AG08396 (cell line): Measurements from ENCODE around the gene DMKN.

ENCODE experiments used
- DNase-seq: peaks from one replicate; pipeline ENCODE4 v3.0.0; 2012; ENCODE audit warnings: low spot score, mixed read lengths

Gene DMKN

DNA sequence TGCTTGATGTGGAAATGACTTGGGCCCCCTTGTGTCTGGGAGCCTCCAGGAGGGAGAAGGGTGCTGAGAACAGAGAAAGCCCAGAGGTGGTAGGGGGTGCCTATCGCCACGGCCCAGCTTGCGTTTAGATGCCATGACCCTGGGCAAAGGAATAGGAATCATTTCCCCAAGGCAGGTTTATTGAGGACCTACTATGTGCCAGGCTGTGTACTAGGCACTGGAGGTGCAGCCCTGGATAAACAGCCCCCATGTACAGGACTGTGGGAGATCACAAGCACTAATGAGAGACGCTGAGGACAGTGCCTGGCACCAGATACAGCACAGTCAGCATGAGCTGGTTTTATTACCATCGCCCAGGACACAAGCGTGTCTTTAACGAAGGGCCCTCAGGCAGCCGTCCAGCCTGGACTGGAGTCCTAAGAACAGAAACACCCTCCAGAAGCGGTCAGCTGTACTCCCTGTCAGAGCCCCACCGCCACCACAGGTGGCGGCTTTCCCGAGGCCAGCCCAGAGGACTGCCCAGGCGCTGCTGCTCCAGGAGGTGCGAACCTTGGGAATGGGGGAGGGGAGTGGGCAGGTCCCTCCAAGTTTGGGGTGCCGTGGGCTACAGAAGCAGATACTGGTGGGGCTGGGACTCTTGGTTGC is 36.6 kb upstream of the DMKN start:
- DNase-seq, result no peak

DNA sequence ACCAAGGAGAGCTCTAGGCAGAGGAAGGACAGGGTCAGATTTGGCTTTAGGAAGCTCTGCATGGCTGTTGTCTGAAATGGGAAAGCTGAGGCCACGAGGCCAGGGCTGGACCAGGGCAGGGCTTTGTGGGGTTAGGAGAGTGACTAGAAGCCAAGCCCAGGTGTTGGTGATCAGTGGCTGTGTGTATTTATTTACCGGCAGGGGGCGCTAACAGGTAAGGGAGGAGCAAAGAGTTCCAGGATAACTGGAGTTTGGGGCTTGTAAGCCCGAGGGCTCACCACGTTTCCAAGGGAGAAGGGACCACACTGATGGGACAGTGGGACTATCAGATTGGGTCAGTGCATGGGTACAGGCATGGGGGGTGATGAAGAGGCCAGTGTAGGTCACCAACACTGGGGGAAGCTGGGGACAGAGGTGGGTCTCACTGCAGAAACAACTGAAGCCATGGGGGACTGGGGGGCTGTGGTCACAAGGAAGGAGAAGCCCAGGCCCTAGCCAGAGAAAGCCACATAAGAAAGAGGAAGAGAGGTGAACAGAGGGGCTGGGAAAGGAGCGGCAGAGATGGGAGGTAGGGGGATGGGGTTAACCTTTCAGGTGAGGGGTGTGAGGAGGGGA is 35.8 kb upstream of the DMKN start:
- DNase-seq, result peak; percentile 83

DNA sequence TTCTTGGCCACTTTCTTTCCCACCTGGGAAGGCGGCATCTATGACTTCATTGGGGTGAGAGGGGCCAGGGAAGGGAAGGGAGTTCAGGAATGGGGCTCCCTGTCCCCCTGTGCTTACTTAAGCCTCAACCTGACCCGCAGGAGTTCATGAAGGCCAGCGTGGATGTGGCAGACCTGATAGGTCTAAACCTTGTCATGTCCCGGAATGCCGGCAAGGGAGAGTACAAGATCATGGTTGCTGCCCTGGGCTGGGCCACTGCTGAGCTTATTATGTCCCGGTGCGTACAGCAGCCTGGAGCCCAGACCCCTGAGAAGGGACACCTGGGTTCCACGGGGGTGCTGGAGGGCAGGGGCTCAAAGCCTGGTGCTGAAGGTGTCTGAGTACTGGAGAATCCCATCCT is 33.1 kb upstream of the DMKN start:
- DNase-seq, result no peak

DNA sequence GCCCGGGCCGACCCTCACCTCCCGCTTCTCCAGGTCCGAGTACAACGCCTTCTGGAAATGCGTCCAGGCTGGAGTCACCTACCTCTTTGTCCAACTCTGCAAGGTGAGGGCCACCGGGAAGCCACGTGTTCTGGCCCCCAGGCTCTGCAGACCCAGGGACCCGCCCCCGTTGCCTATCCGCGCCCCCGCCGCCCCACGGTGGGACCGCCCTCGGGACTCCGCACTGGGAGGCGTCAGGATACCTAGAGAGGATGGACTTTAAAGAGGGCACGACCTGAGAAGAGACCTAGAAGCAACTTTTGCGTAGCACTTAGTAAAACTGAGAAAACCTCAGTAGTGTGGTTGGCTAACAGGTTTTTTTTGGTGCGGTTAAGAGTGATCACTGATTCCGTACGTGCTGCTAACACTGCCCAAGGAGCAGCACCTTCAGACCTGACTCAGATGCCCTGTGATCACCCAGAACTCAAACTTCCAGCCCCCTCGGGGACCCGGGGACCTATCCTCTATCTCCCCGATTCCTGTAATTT is 32.5 kb upstream of the DMKN start:
- DNase-seq, result peak; percentile 68

DNA sequence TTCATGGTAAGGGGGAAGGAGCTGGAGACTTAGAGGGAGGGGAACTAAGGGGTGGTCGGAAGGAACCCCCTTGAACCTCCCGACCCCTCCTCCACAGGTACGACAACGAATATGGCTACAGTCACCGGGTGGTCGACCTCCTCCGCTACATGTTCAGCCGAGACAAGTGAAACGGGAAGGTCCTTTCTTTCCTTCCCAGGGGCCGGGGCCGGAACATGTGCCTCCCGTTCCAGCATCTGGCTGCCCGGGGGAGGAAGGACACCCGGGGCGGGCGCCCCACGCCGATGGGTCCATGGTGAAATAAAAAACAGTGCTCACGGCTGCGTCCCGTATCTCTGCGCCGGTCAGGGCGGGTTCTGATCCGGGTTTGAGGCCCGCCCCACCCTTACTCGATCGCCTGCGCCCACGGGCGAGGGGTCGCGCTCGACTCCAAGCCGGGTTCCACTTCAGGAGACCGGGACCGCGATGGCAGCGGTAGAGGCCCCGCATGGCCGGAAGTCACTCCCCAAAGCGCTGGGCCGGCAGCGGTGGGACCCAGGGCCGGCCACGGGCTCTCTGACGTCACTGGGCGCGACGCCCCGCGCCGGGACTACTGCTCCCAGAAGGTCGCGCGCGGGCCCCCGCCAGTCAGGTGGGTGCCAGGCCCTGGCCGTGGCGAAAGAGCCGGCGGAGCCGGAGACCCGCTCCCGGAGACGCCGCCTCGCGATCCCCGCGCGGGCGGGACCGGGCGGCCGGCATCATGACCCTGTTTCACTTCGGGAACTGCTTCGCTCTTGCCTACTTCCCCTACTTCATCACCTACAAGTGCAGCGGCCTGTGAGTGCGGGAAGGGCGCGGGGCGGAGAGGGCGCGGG is 31.8 kb upstream of the DMKN start, which contains the start of gene TMEM147:
TSS of gene TMEM147 (plus strand) at position 626 of the 854 bp plus-strand sequence. CDS start at position 740, 114 bp downstream.
- peak; percentile 99 for DNase-seq

DNA sequence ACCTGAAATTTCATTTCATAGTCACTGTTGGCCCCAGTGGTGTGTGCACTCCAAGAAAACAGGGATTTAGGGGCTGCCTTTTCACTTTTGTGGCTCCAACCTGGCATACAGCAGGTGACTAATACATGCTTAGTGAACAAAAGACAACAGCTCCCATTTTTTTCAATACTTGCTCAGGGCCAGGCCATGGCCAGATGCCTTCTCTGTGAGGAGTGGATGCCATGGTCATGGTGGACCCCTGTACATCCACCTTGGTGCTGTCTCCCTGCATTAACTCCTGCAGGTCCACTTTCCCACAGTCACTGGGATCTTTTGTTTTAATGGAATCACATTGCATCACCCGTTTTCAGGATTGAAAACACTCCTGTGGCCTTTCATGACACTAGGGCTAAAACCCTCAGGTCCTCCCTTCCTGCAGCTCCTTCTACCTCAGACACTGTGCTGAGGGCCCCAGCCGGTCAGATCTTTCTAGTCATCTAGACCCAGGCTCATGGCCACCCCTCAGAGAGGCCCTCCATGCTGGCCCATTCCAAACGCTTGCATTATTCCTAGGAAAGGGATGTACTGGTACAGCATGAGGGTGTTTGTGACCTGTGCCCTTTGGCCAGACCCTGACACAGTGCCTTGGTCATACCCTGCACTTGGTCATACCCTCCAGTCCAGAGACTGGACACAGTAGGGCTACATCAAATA is 30.8 kb upstream of the DMKN start:
- no peak for DNase-seq

DNA sequence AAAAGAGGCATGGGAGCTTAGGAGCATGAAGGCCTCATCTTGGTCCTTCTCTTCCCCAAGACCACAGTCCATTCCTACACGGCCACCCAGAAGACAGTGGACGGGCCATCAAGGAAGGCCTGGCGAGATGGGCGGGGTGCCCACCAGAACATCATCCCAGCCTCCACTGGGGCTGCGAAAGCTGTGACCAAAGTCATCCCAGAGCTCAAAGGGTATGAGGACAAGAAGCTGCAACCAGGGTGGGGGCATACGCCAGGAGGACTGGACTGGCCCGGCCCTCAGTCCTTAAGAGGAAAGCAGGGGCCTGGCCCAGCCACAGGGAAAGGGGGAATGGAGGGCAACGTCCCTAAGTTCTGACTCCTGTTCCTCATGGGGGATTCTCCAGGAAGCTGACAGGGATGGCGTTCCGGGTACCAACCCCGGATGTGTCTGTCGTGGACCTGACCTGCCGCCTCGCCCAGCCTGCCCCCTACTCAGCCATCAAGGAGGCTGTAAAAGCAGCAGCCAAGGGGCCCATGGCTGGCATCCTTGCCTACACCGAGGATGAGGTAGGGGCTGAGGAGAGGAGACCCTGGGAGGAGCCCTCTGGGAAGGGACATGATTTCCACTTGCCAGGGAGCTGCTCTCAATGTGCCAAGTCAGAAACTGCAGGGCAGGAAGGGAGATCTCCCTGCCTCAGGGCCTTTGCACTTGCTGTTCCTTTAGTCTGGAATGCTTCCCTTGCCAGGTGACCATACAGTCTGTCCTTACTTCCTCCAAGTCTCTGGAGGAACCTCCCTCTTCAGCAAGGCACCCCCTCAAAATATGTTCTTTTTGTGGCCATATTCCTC is 30.0 kb upstream of the DMKN start:
- no peak for DNase-seq

DNA sequence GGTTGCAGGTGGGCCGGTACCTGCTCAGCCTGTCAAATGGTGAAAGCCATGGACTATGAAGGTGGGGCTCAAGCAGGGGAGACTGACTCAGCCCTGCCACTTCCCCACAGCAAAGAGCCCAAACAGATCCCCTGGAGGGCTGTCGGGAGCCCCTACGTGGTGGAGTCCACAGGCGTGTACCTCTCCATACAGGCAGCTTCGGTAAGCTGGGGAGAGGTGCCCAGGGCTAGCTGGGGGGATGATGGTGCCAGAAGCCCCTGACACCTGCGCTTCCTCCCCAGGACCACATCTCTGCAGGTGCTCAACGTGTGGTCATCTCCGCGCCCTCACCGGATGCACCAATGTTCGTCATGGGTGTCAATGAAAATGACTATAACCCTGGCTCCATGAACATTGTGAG is 28.8 kb upstream of the DMKN start:
- DNase-seq, result no peak

DNA sequence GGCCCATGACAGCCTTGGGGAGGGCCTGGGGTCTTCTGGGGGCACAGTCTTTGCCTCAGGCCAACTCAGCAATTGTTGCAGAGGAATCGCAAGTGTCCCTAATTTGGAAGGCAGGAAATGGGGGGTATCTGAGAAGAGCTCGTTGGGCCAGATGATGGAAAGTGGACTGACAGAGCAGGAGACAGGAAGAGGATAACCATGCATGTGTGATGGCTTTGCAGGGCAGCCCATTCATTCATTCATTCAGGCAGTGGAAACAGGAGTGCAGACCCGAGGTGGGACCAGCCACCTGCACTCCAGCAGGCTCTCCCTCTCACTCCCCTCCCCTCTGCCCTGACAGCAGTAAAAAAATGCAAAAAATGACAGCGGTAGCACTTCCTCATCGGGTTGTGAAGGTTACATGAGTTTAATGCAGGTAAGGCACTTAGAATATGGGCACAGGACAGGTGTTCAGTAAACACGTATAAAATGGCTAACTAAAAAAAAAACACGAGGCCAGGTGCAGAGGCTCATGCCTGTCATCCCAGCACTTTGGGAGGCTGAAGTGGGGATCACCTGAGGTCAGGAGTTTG is 27.0 kb upstream of the DMKN start:
- DNase-seq, result no peak

DNA sequence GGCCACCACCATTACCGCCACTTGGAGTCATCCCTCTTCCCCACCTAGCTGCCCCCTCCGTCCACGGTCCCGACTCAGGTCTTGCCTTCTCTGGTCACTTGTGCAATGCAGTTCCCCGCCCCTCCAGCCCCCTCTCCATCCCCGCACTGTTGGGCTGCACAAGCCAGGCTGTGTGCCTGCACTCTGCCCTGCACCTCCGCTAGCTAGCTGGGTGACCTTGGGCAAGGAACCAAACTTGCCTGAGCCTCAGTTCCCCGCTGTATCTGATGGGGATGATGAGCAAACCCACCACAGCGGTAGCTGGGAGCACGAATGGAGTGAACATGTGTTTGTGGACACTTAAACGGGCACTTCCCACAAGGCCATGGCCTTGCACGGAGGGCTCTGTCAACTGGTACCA is 26.4 kb upstream of the DMKN start:
- no peak for DNase-seq

DNA sequence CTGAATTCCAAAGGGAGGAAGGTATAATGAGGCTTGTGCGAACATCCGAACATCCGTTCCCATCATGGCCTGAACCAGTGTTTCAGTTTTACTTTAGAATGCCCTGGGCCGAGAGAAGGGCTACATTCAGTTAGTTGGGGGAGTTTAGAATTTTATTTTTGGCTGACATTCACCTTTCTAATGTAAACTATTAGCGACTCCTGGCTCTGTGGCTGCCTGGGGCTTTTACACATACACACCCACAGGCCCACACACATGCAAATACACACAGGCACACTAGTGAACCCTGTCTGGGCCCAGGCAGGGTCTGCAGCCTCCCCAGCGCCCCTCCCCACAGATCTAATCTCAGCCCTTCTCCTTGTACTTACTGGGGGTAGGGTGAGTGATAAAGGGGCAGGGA is 25.9 kb upstream of the DMKN start:
- DNase-seq, result no peak

DNA sequence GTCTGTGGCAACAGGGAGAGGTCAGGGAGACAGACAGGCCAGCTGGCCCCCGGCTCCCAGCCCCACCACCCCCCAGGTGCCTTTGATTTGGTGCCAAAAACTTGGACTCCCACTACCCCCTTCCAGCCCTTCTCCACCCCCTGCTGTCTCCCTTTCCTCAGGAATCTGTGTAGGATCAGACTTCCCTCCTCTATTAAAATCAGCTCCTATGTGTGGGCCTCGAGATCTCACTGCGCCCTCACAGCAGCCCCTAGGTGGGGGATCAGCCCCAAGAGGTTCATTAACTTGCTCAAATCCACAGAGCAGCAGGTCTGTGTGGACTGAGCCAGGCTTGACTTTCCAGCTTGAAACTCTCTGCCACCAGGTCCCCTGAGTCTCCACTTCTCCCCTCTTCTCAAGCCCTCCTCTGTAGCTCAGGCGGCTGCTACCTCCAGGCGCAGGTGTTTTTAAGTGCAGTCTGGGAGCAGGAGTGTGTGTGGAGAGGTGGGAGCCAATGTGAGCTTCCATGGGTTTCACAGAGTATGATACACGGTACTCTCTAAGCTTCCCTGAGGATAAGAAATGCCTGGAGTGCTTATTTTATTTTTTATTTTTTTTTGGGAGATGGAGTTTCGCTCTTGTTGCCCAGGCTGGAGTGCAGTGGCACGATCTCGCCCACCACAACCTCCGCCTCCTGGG is 21.5 kb upstream of the DMKN start:
- no peak for DNase-seq

DNA sequence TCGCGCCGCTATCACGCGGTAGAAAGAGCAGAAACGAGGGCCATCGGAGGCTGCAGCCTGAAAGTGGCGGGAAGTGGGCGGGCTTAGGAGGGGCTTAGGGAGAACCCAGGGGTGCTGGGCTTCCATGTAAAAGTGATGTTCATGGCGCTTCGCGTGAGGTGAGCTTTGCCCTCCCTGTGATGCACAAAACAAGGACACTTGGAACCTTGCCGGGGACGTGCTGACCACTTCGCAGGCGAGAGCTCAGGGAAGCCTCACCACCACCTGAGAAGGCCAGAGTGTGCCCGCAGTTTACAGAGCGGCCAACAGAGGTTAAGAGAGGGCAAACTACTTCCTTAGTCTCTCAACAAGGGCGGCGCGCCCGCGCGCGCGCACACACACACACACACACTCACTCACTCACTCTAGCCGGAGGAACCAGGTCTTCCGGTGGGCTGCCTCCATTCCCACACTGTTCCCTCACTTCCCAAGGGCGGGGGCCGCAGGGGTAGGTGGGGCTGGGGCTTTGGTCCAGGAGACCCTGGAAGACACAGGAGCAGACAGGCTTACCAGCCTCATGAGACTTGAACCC is 20.5 kb upstream of the DMKN start:
- DNase-seq, result peak; percentile 47

DNA sequence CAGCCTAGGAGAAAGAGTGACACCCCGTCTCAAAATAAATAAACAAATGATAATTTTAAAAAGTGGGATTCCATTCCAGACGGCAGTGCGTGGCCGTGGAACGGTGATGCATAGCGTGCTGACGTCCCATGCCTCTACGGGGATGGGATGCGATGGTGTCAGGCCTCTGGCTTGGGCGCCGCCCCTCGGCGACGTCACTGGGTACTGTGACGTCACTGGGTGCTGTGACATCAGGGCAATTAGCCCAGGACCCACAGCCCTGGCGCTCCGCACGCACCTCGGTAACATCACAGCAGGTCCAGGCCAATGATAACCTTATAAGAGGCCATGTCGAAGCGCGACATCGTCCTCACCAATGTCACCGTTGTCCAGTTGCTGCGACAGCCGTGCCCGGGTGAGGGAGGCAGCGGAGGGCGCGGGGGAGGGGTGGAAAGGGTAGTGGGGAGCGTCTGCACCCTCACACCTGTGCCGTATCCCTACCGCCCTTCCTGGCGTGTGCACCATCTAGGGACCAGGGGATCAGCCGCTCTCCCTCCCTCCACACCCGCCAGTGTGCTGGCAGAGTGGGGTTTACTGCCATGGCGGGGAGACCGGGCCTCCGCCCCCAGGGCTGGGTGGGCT is 19.9 kb upstream of the DMKN start, which contains the start of gene GAPDHS:
TSS of gene GAPDHS (plus strand) at position 256 of the 621 bp plus-strand sequence. CDS start at position 328, 72 bp downstream.
- DNase-seq, result peak; percentile 65

DNA sequence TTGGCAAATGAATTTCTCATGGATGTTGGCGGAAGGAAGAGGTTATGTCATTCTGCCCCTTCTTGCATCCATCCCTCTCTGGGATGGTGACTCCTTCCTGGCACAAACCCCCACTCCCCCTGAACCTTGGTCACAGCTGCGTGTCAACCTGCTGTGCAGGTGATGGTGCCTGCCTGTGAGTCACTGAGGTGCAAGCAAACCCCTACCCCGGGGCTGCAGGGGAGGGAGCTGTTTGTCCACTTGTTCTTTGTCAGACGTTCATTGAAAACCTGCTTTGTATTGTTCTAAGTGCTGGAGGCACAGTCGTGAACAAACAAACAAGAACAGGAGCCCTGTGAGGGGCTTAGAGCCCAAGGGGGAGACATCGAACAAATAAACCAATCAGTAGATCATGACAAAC is 17.8 kb upstream of the DMKN start:
- DNase-seq, result no peak

DNA sequence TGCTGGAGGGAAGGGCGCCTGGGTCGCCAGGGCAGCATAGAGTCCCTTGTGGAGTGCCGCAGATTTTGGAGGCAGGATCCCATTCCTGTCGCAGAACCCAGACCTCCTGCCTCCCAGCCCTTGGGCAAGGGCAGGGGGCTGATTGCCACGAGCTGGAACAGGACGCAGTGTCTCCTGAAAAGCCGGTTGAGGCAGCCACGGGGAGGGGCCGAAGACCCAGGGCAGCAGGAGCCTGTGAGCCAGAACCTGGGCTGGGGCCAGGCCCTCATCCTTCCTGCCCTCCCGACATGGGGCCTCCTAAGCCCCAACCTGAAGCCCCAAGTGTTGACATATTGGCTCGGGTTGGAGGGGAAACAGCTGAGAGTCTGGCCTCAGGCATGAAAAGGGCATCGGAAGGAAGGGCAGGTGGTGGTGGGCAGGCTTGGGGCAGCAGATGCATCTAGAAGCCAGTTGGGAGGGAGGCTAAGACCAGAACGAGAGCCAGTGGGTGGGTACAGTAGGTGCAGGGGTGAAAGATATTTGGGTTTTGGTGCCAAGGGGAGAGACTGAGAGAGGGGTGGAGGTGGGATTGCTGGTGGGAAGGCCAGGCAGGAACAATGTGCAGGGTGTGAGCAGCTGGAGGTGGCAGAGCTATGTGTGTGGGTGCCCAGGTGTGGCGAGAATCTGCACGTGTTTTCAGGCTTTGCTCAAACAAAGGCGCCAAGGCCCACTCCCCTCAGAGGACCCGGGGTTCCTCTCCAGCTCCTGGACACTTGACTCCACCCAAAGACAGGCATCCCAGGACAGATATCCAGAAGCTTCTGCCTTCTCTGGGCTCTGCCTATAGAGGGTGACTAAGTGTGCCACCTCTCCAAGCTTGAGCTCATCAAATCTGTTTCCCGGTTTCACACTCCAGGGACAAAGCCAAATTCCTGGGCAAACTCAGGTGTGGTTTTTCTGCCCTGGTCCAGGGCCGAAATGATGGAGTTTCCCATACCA is 16.1 kb upstream of the DMKN start:
- DNase-seq, result no peak

DNA sequence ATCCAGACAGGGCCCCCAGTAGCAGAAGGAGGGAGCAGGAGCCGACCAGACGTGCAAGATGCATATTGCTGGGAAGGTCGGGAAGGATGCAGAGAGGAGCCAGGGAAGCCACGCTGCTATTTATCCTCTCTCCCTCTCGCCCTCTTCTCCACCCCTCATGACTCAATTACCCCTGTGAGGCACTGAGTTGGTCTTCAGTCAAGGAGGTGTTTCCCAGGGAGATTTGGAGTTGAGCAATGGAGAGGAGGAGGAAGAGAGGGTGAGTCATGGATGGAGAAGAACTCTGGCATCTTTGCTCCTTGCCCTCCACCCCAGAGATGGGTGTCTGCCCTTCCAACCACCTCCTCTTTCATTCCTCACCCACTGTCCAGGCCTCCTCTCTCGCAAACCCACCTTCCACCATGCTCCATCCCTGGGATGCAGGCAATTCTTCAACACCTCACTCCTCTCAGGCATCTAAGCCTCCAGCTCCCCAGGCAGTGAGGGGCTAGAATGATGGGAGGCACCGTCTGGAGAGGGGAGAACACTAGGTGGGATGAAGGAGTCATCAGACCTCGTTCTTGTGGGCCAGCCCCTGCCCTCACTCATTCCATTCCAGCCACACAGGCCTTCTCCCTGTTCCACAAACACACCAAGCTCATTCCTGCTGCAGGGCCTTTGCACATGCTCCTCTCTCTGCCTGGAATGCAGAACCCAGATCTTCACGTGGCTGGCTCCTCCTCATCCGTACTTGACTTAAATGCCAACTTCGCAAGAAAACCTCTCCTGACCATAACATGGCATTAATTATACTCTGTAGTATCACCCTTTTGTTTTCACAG is 15.0 kb upstream of the DMKN start, which contains the start of gene SBSN:
TSS of gene SBSN (minus strand) at position 94 of the 821 bp plus-strand sequence. CDS start at position 64, 30 bp downstream.
- peak; percentile 81 for DNase-seq
